HepG2 (cell line): ENCODE results near the gene KIF26B. TPM values are rescaled to one million over a fixed set of nuclear protein-coding genes. Genes with fewer than 3 reads are reported as not detected.

ENCODE experiments used
- ATAC-seq: fragments of 200-7000 bp; cut with Tn5 transposase; 3 replicates; pipeline ENCODE4 v1.9.1; 2020; ENCODE audit warnings: mild to moderate bottlenecking, moderate library complexity
- BruUV-seq: library from RNA; stranded (reverse); fragments of 400-500 nt; replicated peaks from 2 replicates; lab custom pipeline; 2021; lab: Mats Ljungman, UMichigan
- CTCF ChIA-PET: fragments of 300-600 bp; formaldehyde crosslinking; extraction: SDS; loops from one replicate; lab custom pipeline; 2021; ENCODE audit warnings: low total read pairs, inconsistent platforms, low intra/inter-chr PET ratio; lab: Yijun Ruan, JAX
- POLR2A ChIA-PET: fragments of 350-600 bp; sonication (Branson Sonifier 250); formaldehyde crosslinking; loops from one replicate; lab custom pipeline; 2020; ENCODE audit warnings: antibody characterized with exemption, inconsistent platforms; lab: Yijun Ruan, JAX
- DNase-seq: peaks from one replicate; pipeline ENCODE4 v3.0.0-alpha.2; 2015; ENCODE audit warnings: low spot score
- FAIRE-seq: peaks from 3 replicates; lab custom pipeline; 2011; peaks lifted over from hg19 to GRCh38; lab: Jason Lieb, UNC
- H2AFZ ChIP-seq: one replicate; pipeline ENCODE4 v1.6.1; 2011; ENCODE audit warnings: low read length, inconsistent platforms
- H3K27ac ChIP-seq: fragments of 300-600 bp; 3 replicates; pipeline ENCODE4 v1.8.0; 2011; ENCODE audit warnings: mixed run types, mild to moderate bottlenecking, mixed read lengths, low read length, inconsistent platforms; ENCODE audit not compliant: insufficient read depth; ENCODE audit errors: extremely low read length
- H3K27me3 ChIP-seq, 2 experiments: fragments of 200-600 bp in 1 of 2; 2 replicates in 1 of 2; 3 replicates in 1 of 2; pipeline versions ENCODE4 v1.6.0 to v1.8.0; 2011; ENCODE audit warnings: low read length in 2 of 2, mild to moderate bottlenecking in 2 of 2, moderate library complexity in 2 of 2, inconsistent platforms in 1 of 2; ENCODE audit not compliant: insufficient read depth in 2 of 2, control insufficient read depth in 1 of 2
- H3K36me3 ChIP-seq, 2 experiments: fragments of 200-600 bp in 1 of 2; replicated peaks in 1 of 2; 2 replicates in 1 of 2; 3 replicates in 1 of 2; pipeline versions ENCODE4 v1.5.1 to v1.8.0; 2011; ENCODE audit warnings: low read length in 2 of 2, inconsistent platforms in 1 of 2; ENCODE audit not compliant: insufficient read depth in 2 of 2, control insufficient read depth in 1 of 2
- H3K4me1 ChIP-seq: 2 replicates; pipeline ENCODE4 v1.5.1; 2012; ENCODE audit warnings: low read length, inconsistent platforms; ENCODE audit not compliant: insufficient read depth
- H3K4me2 ChIP-seq: 2 replicates; pipeline ENCODE4 v1.6.0; 2011; ENCODE audit warnings: low read depth, low read length, inconsistent platforms
- H3K4me3 ChIP-seq, 3 experiments: fragments of 200-600 bp in 1 of 3; sonication (generic), shearing (Covaris generic) in 1 of 3; replicated peaks in 1 of 3; 2 replicates each; pipeline ENCODE4 v1.5.1; 2011 to 2016; ENCODE audit warnings: low read length in 3 of 3, inconsistent platforms in 2 of 3, low read depth in 2 of 3, mild to moderate bottlenecking in 2 of 3, control low read depth in 1 of 3, mixed read lengths in 1 of 3; ENCODE audit not compliant: insufficient read depth in 1 of 3
- H3K79me2 ChIP-seq: one replicate; pipeline ENCODE4 v1.6.1; 2011; ENCODE audit warnings: low read length, inconsistent platforms; ENCODE audit not compliant: insufficient read depth
- H3K9ac ChIP-seq: 2 replicates; pipeline ENCODE4 v1.6.0; 2011; ENCODE audit warnings: mild to moderate bottlenecking, low read depth, low read length, inconsistent platforms; ENCODE audit not compliant: insufficient read depth
- H3K9me3 ChIP-seq: 2 replicates; pipeline ENCODE4 v1.5.1; 2012; ENCODE audit warnings: mild to moderate bottlenecking, low read length
- H4K20me1 ChIP-seq: 2 replicates; pipeline ENCODE4 v1.6.0; 2011; ENCODE audit warnings: inconsistent platforms, mild to moderate bottlenecking, low read length, moderate library complexity; ENCODE audit not compliant: insufficient read depth
- DMTF1 ChIP-seq: sonication (generic); formaldehyde crosslinking; IDR thresholded peaks from 2 replicates; pipeline ENCODE4 v1.4.0; 2020; ENCODE audit warnings: mild to moderate bottlenecking, missing genetic modification reagents
- GLMP ChIP-seq: sonication (generic); formaldehyde crosslinking; IDR thresholded peaks from 2 replicates; pipeline ENCODE4 v1.9.0; 2021; ENCODE audit warnings: missing genetic modification reagents, mild to moderate bottlenecking, borderline replicate concordance
- HNF4A ChIP-seq: sonication (generic); formaldehyde crosslinking; IDR thresholded peaks from 2 replicates; pipeline ENCODE4 v1.4.0; 2020; ENCODE audit warnings: missing genetic modification reagents
- HNRNPUL1 ChIP-seq: fragments of 200-400 bp; formaldehyde crosslinking; IDR thresholded peaks from 2 replicates; pipeline ENCODE4 v1.6.1; 2017; ENCODE audit warnings: low read depth, mild to moderate bottlenecking, low read length, moderate library complexity
- SP5 ChIP-seq: IDR thresholded peaks from 2 replicates; pipeline ENCODE4 v1.6.1; 2016; ENCODE audit warnings: low read depth, borderline replicate concordance
- YY1 ChIP-seq: IDR thresholded peaks from 2 replicates; pipeline ENCODE4 v1.6.1; 2011; ENCODE audit warnings: low read length, low read depth, moderate library complexity, mild to moderate bottlenecking; ENCODE audit not compliant: insufficient read depth, insufficient replicate concordance
- ZFAT ChIP-seq: sonication (generic); formaldehyde crosslinking; conservative IDR thresholded peaks from 2 replicates; pipeline ENCODE4 v1.8.1; 2023; ENCODE audit warnings: missing genetic modification reagents, inconsistent platforms
- ZFP36L2 ChIP-seq: sonication (generic); formaldehyde crosslinking; IDR thresholded peaks from 2 replicates; pipeline ENCODE4 v1.4.0; 2020; ENCODE audit warnings: missing genetic modification reagents
- ZKSCAN8 ChIP-seq: IDR thresholded peaks from 2 replicates; pipeline ENCODE4 v1.6.1; 2016; ENCODE audit warnings: borderline replicate concordance, missing genetic modification reagents, missing compliant biosample characterization
- ZNF510 ChIP-seq: sonication (generic); formaldehyde crosslinking; IDR thresholded peaks from 2 replicates; pipeline ENCODE4 v1.4.0; 2020; ENCODE audit warnings: low read depth, mild to moderate bottlenecking, missing genetic modification reagents
- ZNF512 ChIP-seq: sonication (generic); formaldehyde crosslinking; IDR thresholded peaks from 2 replicates; pipeline ENCODE4 v1.4.0; 2020; ENCODE audit warnings: mild to moderate bottlenecking, missing genetic modification reagents
- ZNF530 ChIP-seq: sonication (generic); formaldehyde crosslinking; IDR thresholded peaks from 2 replicates; pipeline ENCODE4 v1.5.0; 2020; ENCODE audit warnings: low read depth, mild to moderate bottlenecking, missing genetic modification reagents
- WGBS: methylation state at CpG from one replicate; pipeline ENCODE4 v1.1.6; 2017; ENCODE audit warnings: low lambda C conversion rate; 5-methylcytosine and 5-hydroxymethylcytosine counted together
- in situ Hi-C: cut with HindIII; loops from 2 replicates; pipeline ENCODE4 v1.10.0; 2017; ENCODE audit warnings: low pct_unique_long_range_greater_than_20kb; ENCODE audit not compliant: extremely low pct_ligation_motif_present
- intact Hi-C: fragments of 100-400 bp; cut with micrococcal nuclease; formaldehyde crosslinking; loops from one replicate; pipeline ENCODE4 v1.10.0; 2022; ENCODE audit not compliant: unreplicated experiment
- polyA plus RNA-seq, 8 experiments: library from polyadenylated mRNA; depleted of rRNA in 3 of 8; stranded (reverse) in 7 of 8; unstranded in 1 of 8; fragments of >200 nt; fragmentation: Illumina TruSeq in 4 of 8; extraction: Trizol in 4 of 8; gene quantifications; 2 replicates each; pipeline versions ENCODE4 v1.2.1 to v1.2.3, GENCODE V29; 2011 to 2016; ENCODE audit warnings: low read depth in 4 of 8, missing spikeins in 1 of 8, mixed read lengths in 1 of 8; ENCODE audit not compliant: insufficient read depth in 1 of 8
- total RNA-seq, 5 experiments: library from RNA; depleted of rRNA; stranded (reverse); fragments of >200 nt; fragmentation: Illumina TruSeq; extraction: Trizol; gene quantifications; 2 replicates each; pipeline ENCODE4 v1.2.3, GENCODE V29; 2016; ENCODE audit warnings: low read depth in 1 of 5

The KIF26B gene
- total and polyA plus RNA-seq, 2 of the 13 experiments (the other 11 are each of a cell fraction or from before 2014, with no cell fraction given) = 0.08 to 0.09 TPM

- no peak overlapping the region for H3K9ac ChIP-seq
- H3K9me3 ChIP-seq = no peaks in the 10 kb centered on the region
- H3K36me3 ChIP-seq = no peaks in the 10 kb centered on the region
- H2AFZ ChIP-seq = no peak overlapping the region
- DNase-seq (no peak), ATAC-seq (no peak), FAIRE-seq (no peak)
- WGBS = 50% methylated on average over 12 of the region's 12 CpGs
- in situ Hi-C loops (loop anchor here (5.0 kb wide), 1 partner anchor 219 kb away; no protein-coding TSS in a partner anchor), intact Hi-C loops (no loop called here)
- H3K27ac ChIP-seq = no peak overlapping the region
- H4K20me1 ChIP-seq = no peaks in the 10 kb centered on the region
- H3K27me3 ChIP-seq = no peaks in the 10 kb centered on the region; a peak in 1 of 5 replicates
- no peak overlapping the region for H3K4me2 ChIP-seq
- ChIA-PET CTCF (no interaction called here), POLR2A (no interaction called here)
- no TSS peak for BruUV-seq
- TF ChIP-seq ZKSCAN8 (CRISPR knock-in tag) (no peak), HNF4A (CRISPR knock-in tag) (peak; percentile 15; the same call in 1 of the 2 replicates)
- H3K4me1 ChIP-seq = peaks cover 8% of the 10 kb centered on the region; the same call in 1 of the 2 replicates
- H3K79me2 ChIP-seq = no peaks in the 10 kb centered on the region
- H3K4me3 ChIP-seq = no peak overlapping the region
Observed at GRCh38 chr1:245375789-245376460, 221.1 kb downstream of the KIF26B start.

- 71% methylated on average over 5 of the region's 5 CpGs for WGBS
- Histone ChIP-seq H3K27ac (no peak overlapping the region), H3K27me3 (no peaks in the 10 kb centered on the region; a peak in 2 of 5 replicates), H4K20me1 (no peaks in the 10 kb centered on the region), H3K79me2 (no peaks in the 10 kb centered on the region), H3K4me1 (peaks cover 8% of the 10 kb centered on the region; the same call in 1 of the 2 replicates), H2AFZ (no peak overlapping the region), H3K9ac (no peak overlapping the region), H3K36me3 (no peaks in the 10 kb centered on the region), H3K9me3 (no peaks in the 10 kb centered on the region), H3K4me2 (no peak overlapping the region), H3K4me3 (no peak overlapping the region)
- ChIA-PET CTCF (no interaction called here), POLR2A (no interaction called here)
- intact Hi-C loops (no loop called here), in situ Hi-C loops (loop anchor here (5.0 kb wide), 1 partner anchor 221 kb away; no protein-coding TSS in a partner anchor)
- no TSS peak for BruUV-seq
- ATAC-seq (no peak), DNase-seq (no peak), FAIRE-seq (no peak)
- TF ChIP-seq ZFAT (CRISPR knock-in tag) (no peak), ZNF510 (CRISPR knock-in tag) (no peak), HNRNPUL1 (no peak), ZNF512 (CRISPR knock-in tag) (no peak), ZNF530 (CRISPR knock-in tag) (no peak), YY1 (no peak), ZFP36L2 (CRISPR knock-in tag) (no peak), SP5 (CRISPR knock-in tag) (no peak), GLMP (CRISPR knock-in tag) (no peak), DMTF1 (CRISPR knock-in tag) (no peak)
Observed at GRCh38 chr1:245377854-245378253, 223.1 kb downstream of the KIF26B start.
